SK-N-SH treated with all-trans-retinoic acid at 6 μM for 48 hours (cell line): ENCODE measurements around the gene DUSP3.

Experiments used
- ATAC-seq: fragments of 200-7000 bp; cut with Tn5 transposase; 3 replicates; pipeline ENCODE4 v1.9.1; 2020; ENCODE audit warnings: mild to moderate bottlenecking, moderate library complexity
- ARNTL ChIP-seq: fragments of 450-650 bp; formaldehyde crosslinking; IDR thresholded peaks from 2 replicates; pipeline ENCODE4 v1.5.0; 2020; ENCODE audit warnings: low read depth, mild to moderate bottlenecking, moderate library complexity, borderline replicate concordance
- BACH2 ChIP-seq: fragments of 250-450 bp; sonication (Bioruptor Pico); IDR thresholded peaks from 2 replicates; pipeline ENCODE4 v1.9.0; 2021; ENCODE audit warnings: mild to moderate bottlenecking, borderline replicate concordance
- CSDC2 ChIP-seq: fragments of 250-450 bp; sonication (Bioruptor Pico); IDR thresholded peaks from 2 replicates; pipeline ENCODE4 v1.5.0; 2020; ENCODE audit warnings: mild to moderate bottlenecking, moderate library complexity
- ESRRG ChIP-seq: fragments of 250-450 bp; sonication (Bioruptor Pico); IDR thresholded peaks from 2 replicates; pipeline ENCODE4 v1.6.1; 2021; ENCODE audit warnings: mild to moderate bottlenecking
- GLIS3 ChIP-seq: fragments of 250-450 bp; sonication (Bioruptor Pico); IDR thresholded peaks from 2 replicates; pipeline ENCODE4 v1.5.0; 2020; ENCODE audit warnings: mild to moderate bottlenecking, moderate library complexity
- ISL1 ChIP-seq: fragments of 250-450 bp; sonication (Bioruptor Pico); IDR thresholded peaks from 2 replicates; pipeline ENCODE4 v2.1.2; 2022; ENCODE audit warnings: mild to moderate bottlenecking, moderate library complexity
- OSR1 ChIP-seq: fragments of 250-450 bp; sonication (Bioruptor Pico); IDR thresholded peaks from 2 replicates; pipeline ENCODE4 v1.8.0; 2022; ENCODE audit warnings: moderate library complexity, mild to moderate bottlenecking, inconsistent platforms
- PPARA ChIP-seq: fragments of 250-450 bp; sonication (Bioruptor Pico); IDR thresholded peaks from 2 replicates; pipeline ENCODE4 v1.5.0; 2020; ENCODE audit warnings: mild to moderate bottlenecking, borderline replicate concordance
- RARB ChIP-seq: fragments of 250-450 bp; sonication (Bioruptor Pico); IDR thresholded peaks from 2 replicates; pipeline ENCODE4 v1.8.0; 2021; ENCODE audit warnings: mild to moderate bottlenecking, moderate library complexity
- SNAI2 ChIP-seq: fragments of 250-450 bp; sonication (Bioruptor Pico); IDR thresholded peaks from 2 replicates; pipeline ENCODE4 v1.5.0; 2020; ENCODE audit warnings: mild to moderate bottlenecking, moderate library complexity
- TCF4 ChIP-seq: fragments of 250-450 bp; sonication (Bioruptor Pico); IDR thresholded peaks from 2 replicates; pipeline ENCODE4 v1.8.0; 2021; ENCODE audit warnings: mild to moderate bottlenecking, moderate library complexity, borderline replicate concordance
- TOX ChIP-seq: fragments of 250-450 bp; sonication (Bioruptor Pico); IDR thresholded peaks from 2 replicates; pipeline ENCODE4 v1.8.0; 2021; ENCODE audit warnings: mild to moderate bottlenecking, moderate library complexity, borderline replicate concordance
- ZC3H10 ChIP-seq: fragments of 250-450 bp; sonication (Bioruptor Pico); IDR thresholded peaks from 2 replicates; pipeline ENCODE4 v1.5.1; 2021; ENCODE audit warnings: mild to moderate bottlenecking, moderate library complexity
- ZFP3 ChIP-seq: fragments of 250-450 bp; sonication (Bioruptor Pico); IDR thresholded peaks from 2 replicates; pipeline ENCODE4 v1.5.0; 2020; ENCODE audit warnings: mild to moderate bottlenecking, moderate library complexity
- ZFP30 ChIP-seq: fragments of 450-650 bp; formaldehyde crosslinking; IDR thresholded peaks from 2 replicates; pipeline ENCODE4 v1.5.0; 2022; ENCODE audit warnings: mild to moderate bottlenecking, moderate library complexity
- ZNF565 ChIP-seq: fragments of 450-650 bp; formaldehyde crosslinking; conservative IDR thresholded peaks from 2 replicates; pipeline ENCODE4 v1.5.0; 2020; ENCODE audit warnings: low read depth, mild to moderate bottlenecking, moderate library complexity
- ZNF70 ChIP-seq: fragments of 450-650 bp; formaldehyde crosslinking; IDR thresholded peaks from 2 replicates; pipeline ENCODE4 v1.5.0; 2020; ENCODE audit warnings: mild to moderate bottlenecking, moderate library complexity
- ZNF8 ChIP-seq: fragments of 450-650 bp; formaldehyde crosslinking; IDR thresholded peaks from 2 replicates; pipeline ENCODE4 v1.5.0; 2020; ENCODE audit warnings: mild to moderate bottlenecking, moderate library complexity
- TF ChIP-seq, protein P1 (sequence below): fragments of 250-450 bp; sonication (Bioruptor Pico); IDR thresholded peaks from 2 replicates; pipeline ENCODE4 v1.8.0; 2020; ENCODE audit warnings: mild to moderate bottlenecking, moderate library complexity, borderline replicate concordance
- TF ChIP-seq, protein P2 (sequence below): fragments of 250-450 bp; sonication (Bioruptor Pico); IDR thresholded peaks from 2 replicates; pipeline ENCODE4 v1.5.1; 2020; ENCODE audit warnings: low read depth, mild to moderate bottlenecking, moderate library complexity
- TF ChIP-seq, protein P3 (sequence below): fragments of 250-450 bp; sonication (Bioruptor Pico); IDR thresholded peaks from 2 replicates; pipeline ENCODE4 v1.5.1; 2021; ENCODE audit warnings: mild to moderate bottlenecking, moderate library complexity
- TF ChIP-seq, protein P4 (sequence below): fragments of 250-450 bp; sonication (Bioruptor Pico); IDR thresholded peaks from 2 replicates; pipeline ENCODE4 v1.5.0; 2020; ENCODE audit warnings: mild to moderate bottlenecking, moderate library complexity
- TF ChIP-seq, protein P5 (sequence below): fragments of 250-450 bp; sonication (Bioruptor Pico); IDR thresholded peaks from 2 replicates; pipeline ENCODE4 v1.8.0; 2021; ENCODE audit warnings: low read depth, mild to moderate bottlenecking, moderate library complexity, borderline replicate concordance

DUSP3 gene

DNA sequence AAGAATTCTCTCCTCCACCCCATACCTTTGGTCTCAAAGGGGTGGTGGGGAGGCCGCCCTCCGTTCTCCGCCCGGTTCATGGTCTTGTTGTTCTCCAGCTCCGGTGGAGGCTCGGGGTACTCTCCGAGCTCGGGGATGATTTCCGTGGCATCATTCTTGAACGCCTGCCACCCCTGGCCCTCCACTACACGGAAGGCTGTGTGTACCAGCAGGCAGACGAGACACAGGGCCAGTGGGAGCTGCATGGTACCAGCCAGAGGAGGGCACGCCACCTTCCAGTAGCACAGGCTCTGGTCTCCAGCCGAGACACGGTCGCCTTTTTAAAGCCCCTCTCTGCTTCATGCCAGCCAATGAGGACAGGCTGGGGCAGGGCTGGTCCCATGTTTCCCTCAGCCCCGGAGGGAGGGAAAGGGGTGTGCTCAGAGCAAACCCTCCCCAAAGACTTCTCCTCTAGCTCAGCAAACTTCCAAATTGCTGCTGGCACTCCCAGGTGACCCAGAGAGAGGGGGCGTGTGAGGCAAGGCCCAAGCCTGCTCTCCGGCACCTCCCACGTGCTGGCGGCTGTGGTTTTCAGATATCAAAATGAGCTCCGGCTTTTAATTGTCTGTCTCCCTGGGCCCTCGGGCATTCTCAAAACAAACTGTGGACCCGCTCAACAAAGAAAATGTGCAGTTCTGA lies 20.1 kb downstream of the DUSP3 start, which contains the start of gene SOST:
Gene SOST, minus strand, starts transcription at position 295 of the 678 bp plus-strand sequence. Its CDS starts 50 bp downstream, at position 245.
- no peak for ATAC-seq
- TF ChIP-seq TCF4 (CRISPR knock-in tag): no peak
- TF ChIP-seq ISL1 (CRISPR knock-in tag): no peak
- no peak for TF ChIP-seq ARNTL (CRISPR knock-in tag)
- no peak for TF ChIP-seq RARB
- TF ChIP-seq BACH2: no peak
- TF ChIP-seq ZFP3 (CRISPR knock-in tag): no peak
- TF ChIP-seq ESRRG (CRISPR knock-in tag): no peak
- TF ChIP-seq ZNF565 (CRISPR knock-in tag): no peak
- no peak for TF ChIP-seq GLIS3 (CRISPR knock-in tag)
- no peak for TF ChIP-seq TOX
- TF ChIP-seq, protein P1, sequence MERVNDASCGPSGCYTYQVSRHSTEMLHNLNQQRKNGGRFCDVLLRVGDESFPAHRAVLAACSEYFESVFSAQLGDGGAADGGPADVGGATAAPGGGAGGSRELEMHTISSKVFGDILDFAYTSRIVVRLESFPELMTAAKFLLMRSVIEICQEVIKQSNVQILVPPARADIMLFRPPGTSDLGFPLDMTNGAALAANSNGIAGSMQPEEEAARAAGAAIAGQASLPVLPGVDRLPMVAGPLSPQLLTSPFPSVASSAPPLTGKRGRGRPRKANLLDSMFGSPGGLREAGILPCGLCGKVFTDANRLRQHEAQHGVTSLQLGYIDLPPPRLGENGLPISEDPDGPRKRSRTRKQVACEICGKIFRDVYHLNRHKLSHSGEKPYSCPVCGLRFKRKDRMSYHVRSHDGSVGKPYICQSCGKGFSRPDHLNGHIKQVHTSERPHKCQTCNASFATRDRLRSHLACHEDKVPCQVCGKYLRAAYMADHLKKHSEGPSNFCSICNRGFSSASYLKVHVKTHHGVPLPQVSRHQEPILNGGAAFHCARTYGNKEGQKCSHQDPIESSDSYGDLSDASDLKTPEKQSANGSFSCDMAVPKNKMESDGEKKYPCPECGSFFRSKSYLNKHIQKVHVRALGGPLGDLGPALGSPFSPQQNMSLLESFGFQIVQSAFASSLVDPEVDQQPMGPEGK: no peak
- no peak for TF ChIP-seq ZFP30
- TF ChIP-seq, protein P2, sequence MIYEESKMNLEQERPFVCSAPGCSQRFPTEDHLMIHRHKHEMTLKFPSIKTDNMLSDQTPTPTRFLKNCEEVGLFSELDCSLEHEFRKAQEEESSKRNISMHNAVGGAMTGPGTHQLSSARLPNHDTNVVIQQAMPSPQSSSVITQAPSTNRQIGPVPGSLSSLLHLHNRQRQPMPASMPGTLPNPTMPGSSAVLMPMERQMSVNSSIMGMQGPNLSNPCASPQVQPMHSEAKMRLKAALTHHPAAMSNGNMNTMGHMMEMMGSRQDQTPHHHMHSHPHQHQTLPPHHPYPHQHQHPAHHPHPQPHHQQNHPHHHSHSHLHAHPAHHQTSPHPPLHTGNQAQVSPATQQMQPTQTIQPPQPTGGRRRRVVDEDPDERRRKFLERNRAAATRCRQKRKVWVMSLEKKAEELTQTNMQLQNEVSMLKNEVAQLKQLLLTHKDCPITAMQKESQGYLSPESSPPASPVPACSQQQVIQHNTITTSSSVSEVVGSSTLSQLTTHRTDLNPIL (CRISPR knock-in tag): no peak

DNA sequence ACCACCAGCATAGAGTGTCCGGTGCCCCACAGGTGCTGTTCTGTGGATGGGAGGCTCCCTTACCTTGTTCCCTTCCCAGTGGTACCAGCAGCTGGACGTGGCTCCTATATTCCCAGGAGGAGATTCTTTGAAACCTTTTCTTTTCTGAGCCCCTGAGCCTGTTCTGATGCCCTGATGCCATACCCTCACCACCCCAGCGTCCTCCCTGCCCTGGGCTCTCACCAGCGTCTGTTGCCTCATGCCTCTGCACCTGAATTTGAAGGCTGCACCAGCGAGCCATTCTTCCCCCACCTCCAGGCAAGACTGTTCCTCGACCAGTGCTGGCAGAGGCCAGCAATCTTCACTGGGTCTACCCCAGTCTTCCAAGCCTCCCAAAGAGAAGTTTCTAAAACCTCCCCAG lies 20.7 kb downstream of the DUSP3 start:
- no peak for ATAC-seq
- TF ChIP-seq, protein P2 (CRISPR knock-in tag): no peak
- TF ChIP-seq OSR1 (CRISPR knock-in tag): no peak
- TF ChIP-seq PPARA (CRISPR knock-in tag): no peak
- no peak for TF ChIP-seq ZFP3 (CRISPR knock-in tag)
- TF ChIP-seq, protein P3, sequence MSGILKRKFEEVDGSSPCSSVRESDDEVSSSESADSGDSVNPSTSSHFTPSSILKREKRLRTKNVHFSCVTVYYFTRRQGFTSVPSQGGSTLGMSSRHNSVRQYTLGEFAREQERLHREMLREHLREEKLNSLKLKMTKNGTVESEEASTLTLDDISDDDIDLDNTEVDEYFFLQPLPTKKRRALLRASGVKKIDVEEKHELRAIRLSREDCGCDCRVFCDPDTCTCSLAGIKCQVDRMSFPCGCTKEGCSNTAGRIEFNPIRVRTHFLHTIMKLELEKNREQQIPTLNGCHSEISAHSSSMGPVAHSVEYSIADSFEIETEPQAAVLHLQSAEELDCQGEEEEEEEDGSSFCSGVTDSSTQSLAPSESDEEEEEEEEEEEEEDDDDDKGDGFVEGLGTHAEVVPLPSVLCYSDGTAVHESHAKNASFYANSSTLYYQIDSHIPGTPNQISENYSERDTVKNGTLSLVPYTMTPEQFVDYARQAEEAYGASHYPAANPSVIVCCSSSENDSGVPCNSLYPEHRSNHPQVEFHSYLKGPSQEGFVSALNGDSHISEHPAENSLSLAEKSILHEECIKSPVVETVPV (CRISPR knock-in tag): no peak
- TF ChIP-seq GLIS3 (CRISPR knock-in tag): no peak
- no peak for TF ChIP-seq CSDC2 (CRISPR knock-in tag)
- no peak for TF ChIP-seq ZNF8 (CRISPR knock-in tag)
- no peak for TF ChIP-seq ZFP30
- TF ChIP-seq TOX: no peak
- TF ChIP-seq ZNF565 (CRISPR knock-in tag): no peak
- TF ChIP-seq ZC3H10: no peak
- no peak for TF ChIP-seq ISL1 (CRISPR knock-in tag)
- TF ChIP-seq, protein P4, sequence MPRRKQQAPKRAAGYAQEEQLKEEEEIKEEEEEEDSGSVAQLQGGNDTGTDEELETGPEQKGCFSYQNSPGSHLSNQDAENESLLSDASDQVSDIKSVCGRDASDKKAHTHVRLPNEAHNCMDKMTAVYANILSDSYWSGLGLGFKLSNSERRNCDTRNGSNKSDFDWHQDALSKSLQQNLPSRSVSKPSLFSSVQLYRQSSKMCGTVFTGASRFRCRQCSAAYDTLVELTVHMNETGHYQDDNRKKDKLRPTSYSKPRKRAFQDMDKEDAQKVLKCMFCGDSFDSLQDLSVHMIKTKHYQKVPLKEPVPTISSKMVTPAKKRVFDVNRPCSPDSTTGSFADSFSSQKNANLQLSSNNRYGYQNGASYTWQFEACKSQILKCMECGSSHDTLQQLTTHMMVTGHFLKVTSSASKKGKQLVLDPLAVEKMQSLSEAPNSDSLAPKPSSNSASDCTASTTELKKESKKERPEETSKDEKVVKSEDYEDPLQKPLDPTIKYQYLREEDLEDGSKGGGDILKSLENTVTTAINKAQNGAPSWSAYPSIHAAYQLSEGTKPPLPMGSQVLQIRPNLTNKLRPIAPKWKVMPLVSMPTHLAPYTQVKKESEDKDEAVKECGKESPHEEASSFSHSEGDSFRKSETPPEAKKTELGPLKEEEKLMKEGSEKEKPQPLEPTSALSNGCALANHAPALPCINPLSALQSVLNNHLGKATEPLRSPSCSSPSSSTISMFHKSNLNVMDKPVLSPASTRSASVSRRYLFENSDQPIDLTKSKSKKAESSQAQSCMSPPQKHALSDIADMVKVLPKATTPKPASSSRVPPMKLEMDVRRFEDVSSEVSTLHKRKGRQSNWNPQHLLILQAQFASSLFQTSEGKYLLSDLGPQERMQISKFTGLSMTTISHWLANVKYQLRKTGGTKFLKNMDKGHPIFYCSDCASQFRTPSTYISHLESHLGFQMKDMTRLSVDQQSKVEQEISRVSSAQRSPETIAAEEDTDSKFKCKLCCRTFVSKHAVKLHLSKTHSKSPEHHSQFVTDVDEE: no peak
- TF ChIP-seq ZNF70 (CRISPR knock-in tag): no peak
- TF ChIP-seq SNAI2: no peak
- TF ChIP-seq RARB: no peak
- TF ChIP-seq ESRRG (CRISPR knock-in tag): no peak
- TF ChIP-seq, all 23 proteins: peak for 0

DNA sequence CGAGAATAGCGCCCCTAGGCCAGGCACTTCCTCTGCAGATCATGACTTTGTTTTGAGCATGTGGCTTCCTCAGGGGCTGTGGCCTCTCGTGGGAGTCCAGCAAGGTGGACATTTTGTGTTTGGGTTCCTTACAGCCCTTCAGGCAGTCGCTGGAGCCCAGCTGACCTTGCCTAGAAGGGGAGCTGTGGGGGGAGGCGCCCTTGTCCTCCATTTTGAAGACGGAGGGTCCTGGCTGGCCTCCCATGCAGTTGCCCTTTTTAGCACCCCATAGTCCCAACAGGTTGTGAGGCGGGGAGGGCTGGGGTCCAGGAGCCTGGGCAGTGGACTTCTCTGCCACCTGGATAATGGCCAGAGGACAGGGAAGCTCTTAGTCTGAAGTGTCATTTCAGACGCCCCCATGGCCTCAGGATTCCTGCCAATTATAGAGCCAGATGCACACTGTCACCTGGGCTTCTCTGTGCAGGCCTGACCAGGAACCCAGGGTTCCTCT lies 21.6 kb downstream of the DUSP3 start:
- no peak for TF ChIP-seq TOX
- no peak for TF ChIP-seq CSDC2 (CRISPR knock-in tag)
- TF ChIP-seq, protein P5, sequence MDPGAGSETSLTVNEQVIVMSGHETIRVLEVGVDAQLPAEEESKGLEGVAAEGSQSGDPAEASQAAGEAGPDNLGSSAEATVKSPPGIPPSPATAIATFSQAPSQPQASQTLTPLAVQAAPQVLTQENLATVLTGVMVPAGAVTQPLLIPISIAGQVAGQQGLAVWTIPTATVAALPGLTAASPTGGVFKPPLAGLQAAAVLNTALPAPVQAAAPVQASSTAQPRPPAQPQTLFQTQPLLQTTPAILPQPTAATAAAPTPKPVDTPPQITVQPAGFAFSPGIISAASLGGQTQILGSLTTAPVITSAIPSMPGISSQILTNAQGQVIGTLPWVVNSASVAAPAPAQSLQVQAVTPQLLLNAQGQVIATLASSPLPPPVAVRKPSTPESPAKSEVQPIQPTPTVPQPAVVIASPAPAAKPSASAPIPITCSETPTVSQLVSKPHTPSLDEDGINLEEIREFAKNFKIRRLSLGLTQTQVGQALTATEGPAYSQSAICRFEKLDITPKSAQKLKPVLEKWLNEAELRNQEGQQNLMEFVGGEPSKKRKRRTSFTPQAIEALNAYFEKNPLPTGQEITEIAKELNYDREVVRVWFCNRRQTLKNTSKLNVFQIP: no peak
- no peak for TF ChIP-seq ZNF8 (CRISPR knock-in tag)
- TF ChIP-seq ISL1 (CRISPR knock-in tag): no peak
- ATAC-seq: no peak
